OCI-LY3 (cell line): Measurements from ENCODE around the gene GSC2.
"Not testable (repeated sequence)": the region's sequence is repeated elsewhere in the genome, so short reads cannot be mapped to it uniquely, and the experiment has no call there.

Experiments
- H2AFZ ChIP-seq: fragments of 200-600, 300-600 bp; shearing (Covaris generic); 2 replicates; pipeline ENCODE4 v1.6.0; 2014; ENCODE audit warnings: antibody characterized with exemption, low read depth, low read length
- H3K27ac ChIP-seq: fragments of 200-600, 300-600 bp; sonication (generic); 2 replicates; pipeline ENCODE4 v1.5.1; 2014; ENCODE audit warnings: mild to moderate bottlenecking, low read length, moderate library complexity, mixed read lengths
- H3K27me3 ChIP-seq: fragments of 200-600, 300-600 bp; sonication (generic); 2 replicates; pipeline ENCODE4 v1.6.1; 2014; ENCODE audit warnings: low read depth, low read length, mixed read lengths
- H3K36me3 ChIP-seq: fragments of 200-600, 300-600 bp; sonication (generic); replicated peaks from 2 replicates; pipeline ENCODE3; 2014; ENCODE audit warnings: low read depth, low read length, mixed read lengths
- H3K4me1 ChIP-seq: fragments of 300-600, 200-600 bp; sonication (generic); 2 replicates; pipeline ENCODE4 v1.6.1; 2014; ENCODE audit warnings: low read length, mixed read lengths
- H3K4me2 ChIP-seq: fragments of 200-600, 300-600 bp; sonication (generic); 2 replicates; pipeline ENCODE4 v1.6.1; 2014; ENCODE audit warnings: low read length, mixed read lengths
- H3K4me3 ChIP-seq: fragments of 300-600, 200-600 bp; sonication (generic); 2 replicates; pipeline ENCODE4 v1.5.1; 2014; ENCODE audit warnings: antibody characterized with exemption, mild to moderate bottlenecking, low read length, moderate library complexity
- H3K79me2 ChIP-seq: fragments of 300-600, 200-600 bp; shearing (Covaris generic); 2 replicates; pipeline ENCODE4 v1.6.1; 2014; ENCODE audit warnings: mild to moderate bottlenecking, low read length, mixed read lengths
- H3K9ac ChIP-seq: fragments of 300-600, 200-600 bp; shearing (Covaris generic); 2 replicates; pipeline ENCODE4 v1.6.0; 2014; ENCODE audit warnings: mild to moderate bottlenecking, low read length, moderate library complexity
- H3K9me3 ChIP-seq: fragments of 200-600, 300-600 bp; shearing (Covaris generic); 2 replicates; pipeline ENCODE4 v1.6.1; 2014; ENCODE audit warnings: low read length, mixed read lengths; ENCODE audit not compliant: insufficient read depth
- H4K20me1 ChIP-seq: fragments of 200-600, 300-600 bp; sonication (generic); 2 replicates; pipeline ENCODE4 v1.6.1; 2016; ENCODE audit warnings: low read length, mixed read lengths; ENCODE audit not compliant: insufficient read depth
- CTCF ChIP-seq: fragments of 200-600, 300-600 bp; sonication (generic); IDR thresholded peaks from 2 replicates; pipeline ENCODE4 v1.5.1; 2014; ENCODE audit warnings: antibody characterized with exemption, low read length, low read depth
- EZH2phosphoT487 ChIP-seq: fragments of 200-600 bp; shearing (Covaris generic); IDR thresholded peaks from 2 replicates; pipeline ENCODE4 v1.6.1; 2018; ENCODE audit warnings: antibody characterized with exemption, mixed run types, low read depth

GSC2 gene

DNA sequence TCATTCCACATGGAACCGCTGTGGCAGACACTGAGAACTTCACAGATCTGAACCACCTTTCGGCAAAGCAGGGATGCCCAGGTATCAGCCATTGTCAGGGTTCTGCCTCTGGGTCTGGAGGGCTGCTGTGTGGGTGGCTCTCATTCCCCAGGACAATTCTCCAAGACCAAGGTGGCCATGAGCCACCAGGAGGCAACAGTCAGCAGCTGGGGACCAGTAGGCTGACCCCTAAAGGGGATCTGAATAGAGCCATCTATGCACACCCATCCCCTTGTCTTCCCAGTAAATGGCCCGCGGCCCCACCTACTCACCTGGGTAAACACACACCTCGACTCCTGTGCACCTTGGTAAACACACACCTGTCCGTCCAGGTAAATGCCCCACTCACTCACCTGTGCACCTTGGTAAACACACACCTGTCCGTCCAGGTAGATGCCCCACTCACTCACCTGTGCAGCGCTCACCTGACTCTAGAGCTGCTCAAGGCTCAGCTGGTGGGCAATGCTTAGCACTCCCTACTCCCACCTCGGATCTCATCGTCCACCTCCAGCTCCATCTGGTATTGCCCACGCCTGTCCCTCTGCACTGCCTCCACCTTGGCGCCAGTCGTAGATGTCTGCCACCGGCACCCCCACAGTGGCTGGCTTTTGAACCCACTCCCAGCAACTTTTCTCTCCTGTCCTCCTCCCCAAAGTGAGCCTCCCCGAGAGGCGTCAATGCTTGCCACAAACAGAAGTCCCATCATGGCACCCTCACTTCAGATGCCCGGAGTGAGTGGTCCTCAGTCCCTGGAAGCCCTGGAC, 18.2 kb upstream of the GSC2 start:
- Histone ChIP-seq H3K9ac (no peak overlapping the region), H3K27ac (no peak overlapping the region), H2AFZ (no peak overlapping the region), H3K27me3 (no peaks in the 10 kb centered on the region), H4K20me1 (no peaks in the 10 kb centered on the region; the same call in 1 of the 2 replicates), H3K4me1 (peaks cover 17% of the 10 kb centered on the region), H3K36me3 (no peaks in the 10 kb centered on the region), H3K79me2 (peaks cover 29% of the 10 kb centered on the region), H3K4me3 (no peak overlapping the region), H3K4me2 (no peak overlapping the region), H3K9me3 (no peaks in the 10 kb centered on the region)
- no peak for TF ChIP-seq CTCF
- no peak for TF ChIP-seq EZH2phosphoT487

DNA sequence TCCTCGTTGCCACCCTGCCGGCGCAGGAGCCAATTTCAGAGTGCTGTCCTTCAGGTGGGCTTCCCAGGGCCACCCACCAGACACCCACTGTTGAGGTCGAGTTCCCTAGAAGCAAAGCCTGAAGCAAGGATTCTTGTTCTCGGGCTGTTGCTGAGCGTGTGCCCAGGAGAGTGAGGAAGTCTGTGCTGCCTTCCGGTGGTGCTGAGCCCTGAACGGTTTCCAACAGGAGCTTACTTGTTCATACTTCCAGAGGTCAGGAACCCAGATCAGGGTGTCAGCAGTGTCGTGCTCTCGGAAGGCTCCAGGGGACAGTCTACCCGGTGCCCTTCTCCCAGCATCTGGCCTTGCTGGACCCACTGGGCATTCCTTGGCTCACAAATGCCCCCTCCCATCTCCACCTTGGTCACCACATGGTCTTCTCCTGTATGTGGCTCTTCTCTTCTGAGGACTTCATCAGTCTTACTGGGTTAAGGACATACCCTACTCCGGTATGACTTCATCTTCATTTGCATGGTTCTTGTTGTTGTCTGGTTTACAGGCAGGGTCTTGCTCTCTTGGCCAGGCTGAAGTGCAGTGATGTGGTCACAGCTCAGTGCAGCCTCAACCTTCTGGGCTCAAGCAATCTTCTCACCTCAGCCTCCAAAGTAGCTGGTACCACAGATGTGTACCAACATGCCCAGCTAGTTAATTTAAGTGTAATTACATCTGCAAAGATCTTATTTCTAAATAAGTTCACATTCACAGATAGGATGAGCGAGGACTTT, 17.2 kb upstream of the GSC2 start:
- H3K27me3 ChIP-seq, result no peaks in the 10 kb centered on the region
- peaks cover 19% of the 10 kb centered on the region for H3K79me2 ChIP-seq

GRCh38 chr22:19166421-19166820, 16.3 kb upstream of the GSC2 start:
- TF ChIP-seq CTCF (no peak), EZH2phosphoT487 (no peak)
- no peaks in the 10 kb centered on the region for H3K27me3 ChIP-seq
- H4K20me1 ChIP-seq, result no peaks in the 10 kb centered on the region
- no peaks in the 10 kb centered on the region for H3K36me3 ChIP-seq
- no peak overlapping the region for H3K4me2 ChIP-seq
- peaks cover 8% of the 10 kb centered on the region for H3K4me1 ChIP-seq
- H3K9ac ChIP-seq, result no peak overlapping the region
- peaks cover 10% of the 10 kb centered on the region for H3K79me2 ChIP-seq
- no peak overlapping the region for H3K27ac ChIP-seq
- H2AFZ ChIP-seq, result no peak overlapping the region
- H3K9me3 ChIP-seq, result no peaks in the 10 kb centered on the region
- no peak overlapping the region for H3K4me3 ChIP-seq

More for the DNA sequence above, 17.2 kb upstream of the GSC2 start:
- H3K4me1 ChIP-seq, result peaks cover 8% of the 10 kb centered on the region
- TF ChIP-seq CTCF, result no peak
- no peak for TF ChIP-seq EZH2phosphoT487
- H2AFZ ChIP-seq, result no peak overlapping the region
- no peak overlapping the region for H3K4me2 ChIP-seq
- no peak overlapping the region for H3K27ac ChIP-seq
- no peaks in the 10 kb centered on the region for H3K9me3 ChIP-seq
- H3K36me3 ChIP-seq, result no peaks in the 10 kb centered on the region
- H3K4me3 ChIP-seq, result no peak overlapping the region
- H4K20me1 ChIP-seq, result no peaks in the 10 kb centered on the region
- H3K9ac ChIP-seq, result no peak overlapping the region

DNA sequence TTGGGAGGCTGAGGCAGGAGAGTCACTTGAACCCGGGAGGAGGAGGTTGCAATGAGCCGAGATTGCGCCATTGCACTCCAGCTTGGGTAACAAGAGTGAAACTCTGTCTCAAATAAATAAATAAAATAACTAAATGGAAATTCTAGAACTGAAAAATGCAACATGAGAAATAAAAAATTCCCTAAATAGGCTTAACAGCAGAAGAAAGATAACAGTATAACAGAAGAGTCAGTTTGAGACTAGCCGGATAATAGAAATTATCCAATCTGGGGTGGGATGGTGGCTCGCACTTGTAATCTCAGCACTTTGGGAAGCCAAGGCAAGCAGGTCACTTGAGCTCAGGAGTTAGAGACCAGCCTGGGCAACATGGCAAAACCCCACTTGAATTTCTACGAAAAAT, 14.3 kb upstream of the GSC2 start:
- TF ChIP-seq EZH2phosphoT487, result no peak
- no peak for TF ChIP-seq CTCF
- H3K4me3 ChIP-seq, result no peak overlapping the region
- no peaks in the 10 kb centered on the region for H4K20me1 ChIP-seq
- H2AFZ ChIP-seq, result no peak overlapping the region
- no peaks in the 10 kb centered on the region for H3K36me3 ChIP-seq
- H3K79me2 ChIP-seq, result no peaks in the 10 kb centered on the region
- H3K9ac ChIP-seq, result no peak overlapping the region
- H3K9me3 ChIP-seq, result no peaks in the 10 kb centered on the region
- no peak overlapping the region for H3K27ac ChIP-seq
- H3K4me2 ChIP-seq, result no peak overlapping the region
- no peaks in the 10 kb centered on the region for H3K4me1 ChIP-seq
- H3K27me3 ChIP-seq, result no peaks in the 10 kb centered on the region

DNA sequence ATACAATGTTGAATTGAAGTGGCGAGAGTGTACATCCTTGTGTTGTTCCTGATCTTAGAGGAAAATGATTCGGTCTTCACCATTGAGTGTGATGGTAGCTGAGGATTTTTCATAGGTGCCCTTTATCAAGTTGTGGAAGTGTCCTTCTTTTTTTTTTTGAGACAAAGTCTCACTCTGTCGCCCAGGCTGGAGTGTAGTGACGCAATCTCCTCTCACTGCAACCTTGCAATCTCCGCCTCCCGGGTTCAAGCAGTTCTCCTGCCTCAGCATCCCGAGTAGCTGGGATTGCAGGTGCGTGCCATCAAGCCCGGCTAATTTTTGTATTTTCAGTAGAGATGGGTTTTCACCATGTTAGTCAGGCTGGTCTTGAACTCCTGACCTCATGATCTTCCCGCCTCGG, 8.6 kb upstream of the GSC2 start:
- H3K36me3 ChIP-seq, result not testable (repeated sequence)

DNA sequence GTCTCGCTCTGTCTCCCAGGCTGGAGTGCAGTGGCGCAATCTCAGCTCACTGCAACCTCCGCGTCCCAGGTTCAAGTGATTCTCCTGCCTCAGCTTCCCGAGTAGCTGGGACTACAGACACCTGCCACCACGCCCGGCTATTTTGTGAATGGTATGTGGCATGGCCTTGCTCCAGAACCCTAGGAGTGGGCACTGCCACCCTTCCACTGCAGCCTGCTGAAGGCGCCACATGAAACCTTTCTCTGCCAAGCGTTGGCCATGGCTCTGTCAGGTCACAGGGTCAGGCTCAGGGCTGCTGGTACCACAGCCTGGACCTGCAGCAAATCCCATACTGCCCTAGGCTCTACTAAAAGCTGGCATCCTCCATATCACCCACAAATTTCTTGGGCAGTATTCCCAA, 6.0 kb upstream of the GSC2 start:
- H3K27ac ChIP-seq, H3K9me3 ChIP-seq, H3K79me2 ChIP-seq, H3K4me3 ChIP-seq, H2AFZ ChIP-seq, H3K27me3 ChIP-seq, H3K9ac ChIP-seq, H3K4me1 ChIP-seq, H3K36me3 ChIP-seq, H3K4me2 ChIP-seq, H4K20me1 ChIP-seq: not testable (repeated sequence)

More for the DNA sequence above, 8.6 kb upstream of the GSC2 start:
- not testable (repeated sequence) for H3K9me3 ChIP-seq, H3K4me2 ChIP-seq, H3K27me3 ChIP-seq, H2AFZ ChIP-seq, H4K20me1 ChIP-seq, H3K4me3 ChIP-seq, H3K79me2 ChIP-seq, H3K9ac ChIP-seq, H3K27ac ChIP-seq, H3K4me1 ChIP-seq
